HG03378 (cell line): ENCODE results near the gene UBL4B.
A peak's percentile ranks its signal among the peaks of the same experiment; 100 is the strongest.

ENCODE experiments used
- ATAC-seq: cut with Tn5 transposase; IDR thresholded peaks from one replicate; pipeline ENCODE4 v1.9.1; 2021; ENCODE audit warnings: mild to moderate bottlenecking, moderate library complexity; ENCODE audit not compliant: unreplicated experiment

The UBL4B gene

GRCh38 chr1:110084227-110085078 lies 27.8 kb upstream of the UBL4B start:
- ATAC-seq, result no peak

- no peak for ATAC-seq
These were observed 26.6 kb upstream of the UBL4B start for GRCh38 chr1:110085671-110086070.

- no peak for ATAC-seq
These were observed 25.3 kb upstream of the UBL4B start for GRCh38 chr1:110086961-110087360.

GRCh38 chr1:110087812-110088738 lies 24.2 kb upstream of the UBL4B start:
- ATAC-seq, result no peak

- ATAC-seq, result no peak
These were observed 23.4 kb upstream of the UBL4B start for GRCh38 chr1:110088739-110089316.

- no peak for ATAC-seq
These were observed 22.5 kb upstream of the UBL4B start for GRCh38 chr1:110089561-110090275.

GRCh38 chr1:110091381-110091780 lies 20.9 kb upstream of the UBL4B start:
- no peak for ATAC-seq

- no peak for ATAC-seq
These were observed 20.5 kb upstream of the UBL4B start for GRCh38 chr1:110091791-110092190.

- ATAC-seq, result no peak
These were observed 19.3 kb upstream of the UBL4B start for GRCh38 chr1:110092991-110093390.

- no peak for ATAC-seq
These were observed 17.1 kb upstream of the UBL4B start for GRCh38 chr1:110094931-110095654.

GRCh38 chr1:110097507-110098221 lies 14.6 kb upstream of the UBL4B start:
- no peak for ATAC-seq

- no peak for ATAC-seq
These were observed 13.8 kb upstream of the UBL4B start for GRCh38 chr1:110098222-110099026.

GRCh38 chr1:110100335-110100734 lies 11.9 kb upstream of the UBL4B start:
- ATAC-seq, result no peak

- ATAC-seq, result no peak
These were observed 10.2 kb upstream of the UBL4B start for GRCh38 chr1:110102081-110102480.

GRCh38 chr1:110106013-110106941 lies 6.0 kb upstream of the UBL4B start:
- peak; percentile 51 for ATAC-seq

GRCh38 chr1:110107867-110108469 lies 4.3 kb upstream of the UBL4B start:
- ATAC-seq, result no peak

- ATAC-seq, result no peak
These were observed 1.2 kb upstream of the UBL4B start for GRCh38 chr1:110111081-110111480.
